Gastroesophageal sphincter (tissue), 4 donors: ENCODE measurements around the gene PRKACA. TPM values are rescaled to one million over a fixed set of nuclear protein-coding genes. Genes with fewer than 3 reads are reported as not detected.

Experiments used
- ATAC-seq: fragments of 150-250 bp; one replicate; pipeline ENCODE4 v1.9.1; 2016; ENCODE audit warnings: mild to moderate bottlenecking, moderate library complexity
- H3K27ac ChIP-seq, 4 donors: fragments of 200-600 bp; sonication (generic) in 3 of 4; 1 replicate in 3 of 4; 2 replicates in 1 of 4; pipeline ENCODE4 v1.5.1; 2016 to 2019
- H3K27me3 ChIP-seq: fragments of 200-600 bp; sonication (generic); one replicate; pipeline ENCODE4 v1.5.1; 2019
- H3K36me3 ChIP-seq, 2 donors: fragments of 200-600 bp; sonication (generic); one replicate each; pipeline ENCODE4 v1.5.1; 2019; ENCODE audit warnings: control low read depth in 1 of 2
- H3K4me1 ChIP-seq, 3 donors: fragments of 200-600 bp; sonication (generic); 1 replicate in 2 of 3; 2 replicates in 1 of 3; pipeline ENCODE4 v1.5.1; 2016 to 2019; ENCODE audit warnings: control low read depth in 2 of 3
- H3K4me3 ChIP-seq, 2 donors: fragments of 200-600 bp; sonication (generic); one replicate each; pipeline ENCODE4 v1.5.1; 2019; ENCODE audit warnings: mild to moderate bottlenecking in 1 of 2, moderate library complexity in 1 of 2
- H3K9me3 ChIP-seq, 3 donors: fragments of 200-600 bp; sonication (generic); one replicate each; pipeline ENCODE4 v1.5.1; 2017 to 2019; ENCODE audit warnings: control low read depth in 2 of 3
- CTCF ChIP-seq, 4 experiments: fragments of 200-600 bp in 2 of 4; fragments of 450-650 bp in 2 of 4; sonication (generic) in 1 of 4; IDR thresholded peaks; one replicate each; pipeline ENCODE4 v1.5.1; 2017 to 2019; ENCODE audit warnings: antibody characterized with exemption in 4 of 4, mild to moderate bottlenecking in 2 of 4, moderate library complexity in 2 of 4
- EP300 ChIP-seq: sonication (generic); formaldehyde crosslinking; IDR thresholded peaks from one replicate; pipeline ENCODE4 v1.6.1; 2017; ENCODE audit warnings: antibody characterized with exemption, mild to moderate bottlenecking
- POLR2A ChIP-seq, 2 donors: fragments of 450-650 bp; IDR thresholded peaks; one replicate each; pipeline ENCODE4 v1.6.1; 2017; ENCODE audit warnings: antibody characterized with exemption in 2 of 2, mild to moderate bottlenecking in 2 of 2, moderate library complexity in 1 of 2
- POLR2AphosphoS5 ChIP-seq: sonication (generic); formaldehyde crosslinking; IDR thresholded peaks from one replicate; pipeline ENCODE4 v1.6.1; 2017; ENCODE audit warnings: antibody characterized with exemption
- WGBS, 2 donors: methylation state at CpG; one replicate each; pipeline ENCODE4 v1.1.5; 2018; ENCODE audit warnings: low coverage in 1 of 2; 5-methylcytosine and 5-hydroxymethylcytosine counted together
- total RNA-seq, 4 donors: library from RNA; depleted of rRNA; stranded (reverse); fragments of >200 nt; gene quantifications; one replicate each; pipeline ENCODE4 v1.1.0, GENCODE V29; 2016

PRKACA gene
- total RNA-seq, 4 donors from 2014 or later: 62.3 to 138 (median 76.6) TPM

GRCh38 chr19:14114854-14115253 lies 2.7 kb downstream of the PRKACA start:
- Histone ChIP-seq H3K27ac (peak overlapping the region; percentile 5 to 99 (median 92)), H3K4me3 (no peak overlapping the region), H3K4me1 (peaks cover 11 to 87% (median 62%) of the 10 kb centered on the region in 3 donors), H3K27me3 (no peaks in the 10 kb centered on the region), H3K36me3 (no peaks in the 10 kb centered on the region), H3K9me3 (no peaks in the 10 kb centered on the region)
- no peak for ATAC-seq
- WGBS, 2 donors: 34 to 48% methylated on average over 5 to 6 of the region's 9 CpGs
- TF ChIP-seq EP300: no peak
- TF ChIP-seq CTCF (IDR thresholded peaks at IDR 0.05): peak in 3 of 4 experiments; percentile 55 to 81 (median 61)
- TF ChIP-seq POLR2AphosphoS5: no peak

GRCh38 chr19:14114439-14114838 lies 3.1 kb downstream of the PRKACA start:
- H3K36me3 ChIP-seq: no peaks in the 10 kb centered on the region
- peak overlapping the region; percentile 62 to 99 (median 92) for H3K27ac ChIP-seq
- no peaks in the 10 kb centered on the region for H3K9me3 ChIP-seq
- WGBS, 2 donors: 75 to 94% methylated on average over 6 of the region's 7 CpGs
- peaks cover 11 to 83% (median 60%) of the 10 kb centered on the region in 3 donors for H3K4me1 ChIP-seq
- TF ChIP-seq EP300 (no peak), CTCF (IDR thresholded peaks at IDR 0.05) (no peak), POLR2A (IDR thresholded peaks at IDR 0.05) (no peak), POLR2AphosphoS5 (no peak)
- no peaks in the 10 kb centered on the region for H3K27me3 ChIP-seq
- no peak for ATAC-seq
- H3K4me3 ChIP-seq: no peak overlapping the region

GRCh38 chr19:14113762-14114414 lies 3.7 kb downstream of the PRKACA start:
- 78% methylated on average over 6 of the region's 18 CpGs; no CpG with 5 or more reads in 1 of the 2 donors for WGBS, 2 donors
- no peaks in the 10 kb centered on the region for H3K9me3 ChIP-seq
- ATAC-seq: no peak
- TF ChIP-seq EP300 (no peak), CTCF (IDR thresholded peaks at IDR 0.05) (peak in 1 of 4 experiments; percentile 10)
- peaks cover 7 to 81% (median 55%) of the 10 kb centered on the region in 3 donors for H3K4me1 ChIP-seq
- no peaks in the 10 kb centered on the region for H3K36me3 ChIP-seq
- peak overlapping the region; percentile 62 to 99 (median 92) for H3K27ac ChIP-seq
- no peak overlapping the region for H3K4me3 ChIP-seq
- no peaks in the 10 kb centered on the region for H3K27me3 ChIP-seq

- Histone ChIP-seq H3K36me3 (no peaks in the 10 kb centered on the region), H3K4me1 (peaks cover 7 to 83% (median 54%) of the 10 kb centered on the region in 3 donors), H3K4me3 (peak overlapping the region in 1 of 2 donors; percentile 29), H3K9me3 (no peaks in the 10 kb centered on the region), H3K27me3 (no peaks in the 10 kb centered on the region), H3K27ac (peak overlapping the region; percentile 62 to 99 (median 92))
- WGBS, 2 donors: 7% methylated on average over 5 of the region's 12 CpGs; no CpG with 5 or more reads in 1 of the 2 donors
- ATAC-seq: no peak
- TF ChIP-seq EP300: no peak
- TF ChIP-seq CTCF (IDR thresholded peaks at IDR 0.05): no peak
- no peak for TF ChIP-seq POLR2A (IDR thresholded peaks at IDR 0.05)
- TF ChIP-seq POLR2AphosphoS5: no peak
Measured at GRCh38 chr19:14112809-14113385, 4.7 kb downstream of the PRKACA start.
